RWPE2 (cell line): ENCODE data around the gene COMMD10.

Source experiments
- ATAC-seq: fragments of 200-7000 bp; cut with Tn5 transposase; 3 replicates; pipeline ENCODE4 v1.9.1; 2021; ENCODE audit warnings: low read depth
- DNase-seq: peaks from one replicate; pipeline ENCODE4 v3.0.0-alpha.2; 2020; ENCODE audit warnings: low spot score
- H3K27ac ChIP-seq: fragments of 450-650 bp; 2 replicates; pipeline ENCODE4 v1.5.1; 2017; ENCODE audit warnings: mild to moderate bottlenecking; ENCODE audit not compliant: poor library complexity, severe bottlenecking
- H3K27me3 ChIP-seq: fragments of 250-450 bp; sonication (Bioruptor Pico); 2 replicates; pipeline ENCODE4 v1.5.1; 2021; ENCODE audit warnings: mild to moderate bottlenecking, moderate library complexity; ENCODE audit not compliant: insufficient read depth, poor library complexity, severe bottlenecking
- H3K36me3 ChIP-seq: fragments of 250-450 bp; sonication (Bioruptor Pico); 2 replicates; pipeline ENCODE4 v1.5.1; 2020; ENCODE audit warnings: low read depth, mild to moderate bottlenecking, moderate library complexity
- H3K4me1 ChIP-seq: fragments of 250-450 bp; sonication (Bioruptor Pico); 2 replicates; pipeline ENCODE4 v1.5.1; 2021; ENCODE audit warnings: mild to moderate bottlenecking, moderate library complexity; ENCODE audit not compliant: insufficient read depth, poor library complexity, severe bottlenecking
- H3K4me3 ChIP-seq: fragments of 250-450 bp; sonication (Bioruptor Pico); 2 replicates; pipeline ENCODE4 v1.5.1; 2021; ENCODE audit warnings: mild to moderate bottlenecking, moderate library complexity; ENCODE audit not compliant: severe bottlenecking
- H3K9me3 ChIP-seq: fragments of 250-450 bp; sonication (Bioruptor Pico); 2 replicates; pipeline ENCODE4 v1.5.1; 2021; ENCODE audit warnings: mild to moderate bottlenecking, moderate library complexity; ENCODE audit not compliant: severe bottlenecking
- CTCF ChIP-seq: fragments of 450-650 bp; IDR thresholded peaks from one replicate; pipeline ENCODE4 v1.5.1; 2017; ENCODE audit warnings: mild to moderate bottlenecking, moderate library complexity; ENCODE audit not compliant: poor library complexity, severe bottlenecking

The COMMD10 gene

GRCh38 chr5:116044073-116044472 is 40.8 kb upstream of the COMMD10 start:
- Histone ChIP-seq H3K4me3 (no peak overlapping the region), H3K9me3 (no peaks in the 10 kb centered on the region), H3K4me1 (no peaks in the 10 kb centered on the region), H3K27ac (no peak overlapping the region), H3K36me3 (no peaks in the 10 kb centered on the region), H3K27me3 (peaks cover 11% of the 10 kb centered on the region)
- ATAC-seq (no peak), DNase-seq (no peak)
- TF ChIP-seq CTCF = no peak

- Histone ChIP-seq H3K9me3 (no peaks in the 10 kb centered on the region), H3K36me3 (no peaks in the 10 kb centered on the region), H3K27me3 (peaks cover 4% of the 10 kb centered on the region), H3K4me3 (no peak overlapping the region), H3K27ac (no peak overlapping the region), H3K4me1 (no peaks in the 10 kb centered on the region)
- DNase-seq (no peak), ATAC-seq (no peak)
- no peak for TF ChIP-seq CTCF
Measured at GRCh38 chr5:116045821-116046220, 39.0 kb upstream of the COMMD10 start.

- Histone ChIP-seq H3K36me3 (no peaks in the 10 kb centered on the region), H3K4me3 (no peak overlapping the region)
- TF ChIP-seq CTCF = no peak
Measured at GRCh38 chr5:116046261-116046660, 38.6 kb upstream of the COMMD10 start.

GRCh38 chr5:116046823-116047222 is 38.0 kb upstream of the COMMD10 start:
- Histone ChIP-seq H3K27ac (no peak overlapping the region), H3K36me3 (no peaks in the 10 kb centered on the region), H3K4me3 (no peak overlapping the region), H3K4me1 (no peaks in the 10 kb centered on the region), H3K27me3 (peaks cover 4% of the 10 kb centered on the region), H3K9me3 (no peaks in the 10 kb centered on the region)
- TF ChIP-seq CTCF = no peak
- ATAC-seq = no peak
- DNase-seq = no peak

More at GRCh38 chr5:116046261-116046660, 38.6 kb upstream of the COMMD10 start:
- H3K27me3 ChIP-seq = peaks cover 4% of the 10 kb centered on the region
- no peaks in the 10 kb centered on the region for H3K9me3 ChIP-seq
- DNase-seq = no peak
- H3K27ac ChIP-seq = no peak overlapping the region
- no peaks in the 10 kb centered on the region for H3K4me1 ChIP-seq
- ATAC-seq = no peak

- no peak for TF ChIP-seq CTCF
- no peaks in the 10 kb centered on the region for H3K4me1 ChIP-seq
- no peaks in the 10 kb centered on the region for H3K36me3 ChIP-seq
- H3K27ac ChIP-seq = no peak overlapping the region
- no peak for ATAC-seq
- H3K4me3 ChIP-seq = no peak overlapping the region
- DNase-seq = no peak
- H3K27me3 ChIP-seq = peaks cover 54% of the 10 kb centered on the region
- no peaks in the 10 kb centered on the region for H3K9me3 ChIP-seq
Measured at GRCh38 chr5:116058346-116058936, 26.4 kb upstream of the COMMD10 start.
